ENCODE data around the gene MAP4. TPM values are rescaled to one million over a fixed set of nuclear protein-coding genes. Genes with fewer than 3 reads are reported as not detected.
A peak's percentile ranks its signal among the peaks of the same experiment; 100 is the strongest.
"Not testable (repeated sequence)": the region's sequence is repeated elsewhere in the genome, so short reads cannot be mapped to it uniquely, and the experiment has no call there.

MAP4 gene, protein sequence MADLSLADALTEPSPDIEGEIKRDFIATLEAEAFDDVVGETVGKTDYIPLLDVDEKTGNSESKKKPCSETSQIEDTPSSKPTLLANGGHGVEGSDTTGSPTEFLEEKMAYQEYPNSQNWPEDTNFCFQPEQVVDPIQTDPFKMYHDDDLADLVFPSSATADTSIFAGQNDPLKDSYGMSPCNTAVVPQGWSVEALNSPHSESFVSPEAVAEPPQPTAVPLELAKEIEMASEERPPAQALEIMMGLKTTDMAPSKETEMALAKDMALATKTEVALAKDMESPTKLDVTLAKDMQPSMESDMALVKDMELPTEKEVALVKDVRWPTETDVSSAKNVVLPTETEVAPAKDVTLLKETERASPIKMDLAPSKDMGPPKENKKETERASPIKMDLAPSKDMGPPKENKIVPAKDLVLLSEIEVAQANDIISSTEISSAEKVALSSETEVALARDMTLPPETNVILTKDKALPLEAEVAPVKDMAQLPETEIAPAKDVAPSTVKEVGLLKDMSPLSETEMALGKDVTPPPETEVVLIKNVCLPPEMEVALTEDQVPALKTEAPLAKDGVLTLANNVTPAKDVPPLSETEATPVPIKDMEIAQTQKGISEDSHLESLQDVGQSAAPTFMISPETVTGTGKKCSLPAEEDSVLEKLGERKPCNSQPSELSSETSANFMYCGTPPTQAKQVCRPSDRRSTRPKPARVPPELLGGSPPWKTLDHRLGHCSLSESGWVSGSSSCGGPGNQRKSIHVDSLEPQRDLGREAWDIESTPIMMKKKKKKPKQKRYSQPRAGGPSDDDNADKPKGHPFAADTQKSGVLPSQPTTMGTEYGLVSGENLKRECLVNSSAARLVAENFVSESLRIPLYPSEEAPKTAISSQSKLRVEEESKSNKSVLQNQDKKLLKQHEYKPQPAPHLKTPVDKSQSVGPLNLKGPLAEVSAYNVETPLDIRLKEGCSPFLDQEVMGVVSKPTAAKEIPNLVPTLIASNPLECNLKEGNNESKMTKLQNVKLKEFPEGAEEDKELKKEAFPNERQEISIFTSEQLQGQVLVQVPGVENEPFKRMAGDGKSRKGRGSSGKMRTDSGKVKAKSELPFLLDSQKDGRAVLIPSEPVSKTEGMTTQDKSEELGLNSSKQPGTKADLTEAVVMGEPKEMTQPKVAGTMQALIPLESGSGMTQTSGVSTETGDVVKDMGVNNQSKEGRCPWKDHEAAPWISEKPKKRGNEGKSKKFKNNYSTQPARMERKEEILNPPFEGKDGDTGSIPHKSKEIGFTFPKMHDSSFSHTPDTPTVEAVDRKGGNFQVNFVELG (N-terminal part only)
- total RNA-seq, result 100 to 1,000 TPM in 1 of 2 donors, 10 to 100 TPM in 1; 97.5 to 130 TPM

DNA sequence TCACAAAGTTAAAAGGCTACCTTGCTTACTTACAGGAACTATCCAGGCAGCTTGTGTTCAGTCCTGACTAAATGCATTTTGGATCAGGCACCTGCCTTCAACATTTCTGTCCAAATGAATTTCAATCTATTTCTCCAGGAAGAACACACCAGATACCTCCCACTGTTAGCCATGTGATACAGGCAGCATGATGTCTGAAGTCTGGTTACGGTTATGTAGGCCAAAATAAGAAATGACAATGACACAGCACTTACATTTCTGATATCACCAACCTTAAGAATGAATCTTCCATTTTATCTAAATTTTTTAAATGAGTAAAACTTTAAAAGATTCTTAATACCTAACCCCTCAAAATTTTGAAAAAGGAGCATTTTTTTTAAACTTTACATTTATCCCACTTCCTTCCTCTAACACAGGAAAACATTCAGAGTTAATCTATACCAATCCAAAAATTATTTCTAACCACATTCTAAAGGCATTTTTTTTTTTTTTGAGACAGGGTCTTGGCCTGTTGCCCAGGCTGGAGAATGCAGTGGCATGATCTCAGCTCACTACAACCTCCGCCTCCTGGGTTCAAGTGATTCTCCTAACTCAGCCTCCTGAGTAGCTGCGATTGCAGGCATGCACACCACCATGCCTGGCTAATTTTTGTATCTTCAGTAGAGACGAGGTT, at the start of gene MAP4:
Gene MAP4, minus strand, starts transcription at position 116 of the 673 bp plus-strand sequence. CDS start 17,556 bp downstream, outside the sequence.
- H3K27me3 Mint-ChIP-seq, result no peaks in the 10 kb centered on the region
- no peaks in the 10 kb centered on the region for H3K36me3 Mint-ChIP-seq (ENCODE audit: low read depth)
- H3K27ac Mint-ChIP-seq, result peak within 1 kb of the TSS; percentile 55
- H3K9me3 Mint-ChIP-seq, result no peaks in the 10 kb centered on the region
- peak within 1 kb of the TSS; percentile 30 for H3K4me3 Mint-ChIP-seq
- peaks cover 34% of the 10 kb centered on the region for H3K4me1 Mint-ChIP-seq
- peak; percentile 42 for ATAC-seq (replicated peaks)

DNA sequence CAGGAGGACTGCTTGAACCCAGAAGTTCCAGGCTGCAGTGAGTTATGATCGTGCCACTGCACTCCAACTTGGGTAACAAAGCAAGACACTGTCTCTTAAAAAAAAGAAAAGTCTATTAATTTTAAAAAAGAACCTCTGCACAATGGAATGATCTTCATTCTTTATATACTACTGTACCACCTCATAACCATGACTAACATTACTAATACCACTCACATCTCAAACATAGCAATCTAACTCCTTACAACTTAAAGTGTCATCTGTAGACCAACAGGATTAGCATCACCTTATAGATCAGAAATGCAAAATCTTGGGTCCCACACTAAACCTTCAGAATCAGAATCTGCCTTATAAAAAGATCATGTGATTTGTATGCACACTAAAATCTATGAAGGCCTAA, 48.8 kb upstream of the MAP4 start:
- Mint-ChIP-seq H3K36me3 (ENCODE audit: low read depth) (peaks cover 12% of the 10 kb centered on the region), H3K4me1 (peaks cover 19% of the 10 kb centered on the region), H3K27ac (no peak overlapping the region), H3K4me3 (no peak overlapping the region), H3K27me3 (no peaks in the 10 kb centered on the region), H3K9me3 (no peaks in the 10 kb centered on the region)
- ATAC-seq (replicated peaks), result peak; percentile 52

DNA sequence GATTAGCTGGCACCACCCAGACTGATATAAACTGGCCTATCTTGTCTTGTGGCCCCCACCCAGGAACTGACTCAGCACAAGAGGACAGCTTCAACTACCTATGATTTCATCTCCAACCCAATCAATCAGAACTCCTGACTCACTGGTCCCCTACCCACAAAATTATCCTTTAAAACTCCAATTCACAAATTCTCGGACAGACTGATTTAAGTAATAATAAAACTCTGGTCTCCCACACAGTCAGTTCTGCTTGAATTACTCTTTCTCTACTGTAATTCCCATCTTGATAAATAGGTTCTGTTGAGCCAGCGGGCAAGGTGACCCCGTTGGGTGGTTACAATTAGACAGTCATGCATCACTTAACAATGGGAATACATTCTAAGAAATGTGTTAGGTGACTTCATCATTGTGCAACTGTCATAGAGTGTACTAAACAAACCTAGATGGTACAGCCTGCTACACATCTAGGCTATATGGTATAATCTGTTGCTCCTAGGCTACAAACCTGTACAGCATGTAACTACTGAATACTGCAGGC, 48.1 kb upstream of the MAP4 start:
- H3K4me1 Mint-ChIP-seq, result peaks cover 21% of the 10 kb centered on the region
- peak; percentile 70 for ATAC-seq (replicated peaks)
- H3K4me3 Mint-ChIP-seq, result no peak overlapping the region
- no peaks in the 10 kb centered on the region for H3K27me3 Mint-ChIP-seq
- H3K9me3 Mint-ChIP-seq, result no peaks in the 10 kb centered on the region
- peaks cover 7% of the 10 kb centered on the region for H3K36me3 Mint-ChIP-seq (ENCODE audit: low read depth)
- no peak overlapping the region for H3K27ac Mint-ChIP-seq

DNA sequence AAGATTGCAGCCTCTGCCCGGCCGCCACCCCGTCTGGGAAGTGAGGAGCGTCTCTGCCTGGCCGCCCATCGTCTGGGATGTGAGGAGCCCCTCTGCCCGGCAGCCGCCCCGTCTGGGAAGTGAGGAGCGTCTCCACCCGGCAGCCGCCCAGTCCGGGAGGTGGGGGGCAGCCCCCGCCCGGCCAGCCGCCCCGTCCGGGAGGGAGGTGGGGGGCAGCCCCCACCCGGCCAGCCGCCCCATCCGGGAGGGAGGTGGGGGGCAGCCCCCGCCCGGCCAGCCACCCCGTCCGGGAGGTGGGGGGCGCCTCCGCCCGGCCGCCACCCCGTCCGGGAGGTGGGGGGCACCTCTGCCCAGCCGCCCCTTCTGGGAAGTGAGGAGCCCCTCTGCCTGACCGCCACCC, 45.4 kb upstream of the MAP4 start:
- not testable (repeated sequence) for H3K27ac Mint-ChIP-seq; ATAC-seq (replicated peaks); H3K4me3 Mint-ChIP-seq; H3K27me3 Mint-ChIP-seq; H3K9me3 Mint-ChIP-seq; H3K36me3 Mint-ChIP-seq (ENCODE audit: low read depth)
- H3K4me1 Mint-ChIP-seq, result peaks cover 21% of the 10 kb centered on the region

DNA sequence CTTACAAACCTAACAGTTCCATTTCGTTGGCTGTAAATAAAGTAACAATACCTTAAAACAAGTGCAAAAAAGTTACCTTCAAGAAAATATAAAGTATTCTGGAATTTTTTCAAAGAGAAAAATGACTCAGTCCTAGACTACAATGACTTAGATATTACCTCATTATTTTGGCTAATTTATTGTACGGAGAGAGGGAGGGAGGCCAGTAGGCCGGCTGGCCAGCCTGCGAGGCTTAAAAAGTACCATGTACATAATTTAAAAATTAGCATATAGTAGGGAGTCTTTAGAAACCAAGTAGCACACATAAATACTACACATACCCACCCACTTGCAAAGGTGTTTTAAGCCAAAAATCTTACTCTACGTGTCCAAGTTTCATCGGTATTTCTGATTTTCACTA, 41.9 kb upstream of the MAP4 start:
- no peak for ATAC-seq (replicated peaks)
- H3K27ac Mint-ChIP-seq, result no peak overlapping the region
- no peaks in the 10 kb centered on the region for H3K9me3 Mint-ChIP-seq
- no peaks in the 10 kb centered on the region for H3K27me3 Mint-ChIP-seq
- peaks cover 7% of the 10 kb centered on the region for H3K36me3 Mint-ChIP-seq (ENCODE audit: low read depth)
- H3K4me1 Mint-ChIP-seq, result peaks cover 6% of the 10 kb centered on the region
- no peak overlapping the region for H3K4me3 Mint-ChIP-seq

DNA sequence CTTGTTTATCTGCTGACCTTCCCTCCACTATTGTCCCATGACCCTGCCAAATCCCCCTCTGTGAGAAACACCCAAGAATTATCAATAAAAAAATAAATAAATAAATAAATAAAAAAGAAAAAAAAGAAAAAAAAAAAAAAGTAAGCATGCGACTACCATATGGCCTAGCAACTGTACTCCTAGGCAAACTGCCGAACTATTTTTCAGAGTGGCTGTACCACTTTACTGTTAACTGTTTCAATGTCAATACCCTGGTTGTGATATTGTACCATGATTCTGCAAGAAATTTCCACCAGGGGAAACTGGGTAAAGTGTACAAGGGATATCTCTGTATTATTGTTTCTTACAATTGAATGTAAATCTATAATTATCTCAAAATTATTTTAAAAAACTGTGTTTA, 41.3 kb upstream of the MAP4 start:
- no peak overlapping the region for H3K27ac Mint-ChIP-seq
- H3K9me3 Mint-ChIP-seq, result no peaks in the 10 kb centered on the region
- no peaks in the 10 kb centered on the region for H3K27me3 Mint-ChIP-seq
- ATAC-seq (replicated peaks), result no peak
- peaks cover 7% of the 10 kb centered on the region for H3K36me3 Mint-ChIP-seq (ENCODE audit: low read depth)
- peaks cover 6% of the 10 kb centered on the region for H3K4me1 Mint-ChIP-seq
- H3K4me3 Mint-ChIP-seq, result no peak overlapping the region

DNA sequence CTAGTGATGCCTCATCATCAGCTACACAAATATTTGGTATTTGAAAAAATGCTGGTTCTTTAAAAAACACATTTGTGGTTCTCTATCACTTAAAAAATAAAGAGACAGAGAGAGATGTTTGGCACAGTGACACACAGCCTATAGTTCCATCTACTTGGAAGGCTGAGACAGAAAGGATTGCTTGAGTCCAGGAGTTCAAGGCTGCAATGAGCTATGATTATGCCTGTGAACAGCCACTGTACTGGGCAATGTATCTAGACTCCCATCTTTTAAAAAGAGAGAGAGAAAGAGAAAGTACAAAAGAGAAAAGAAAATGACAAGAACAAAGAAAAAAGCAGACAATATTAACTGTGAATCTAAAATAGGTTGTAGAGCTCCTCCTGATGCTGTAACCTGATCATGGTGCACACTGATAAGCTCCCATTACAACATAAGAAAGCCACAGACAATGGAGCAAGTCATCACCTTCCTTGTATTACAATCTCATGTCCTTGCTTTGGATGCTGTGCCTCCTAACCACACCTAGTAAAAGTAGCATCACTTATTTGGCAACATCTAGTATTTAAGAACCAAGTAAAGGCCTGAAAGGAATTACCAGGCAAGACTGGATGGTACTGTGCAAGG, 31.7 kb upstream of the MAP4 start:
- no peaks in the 10 kb centered on the region for H3K9me3 Mint-ChIP-seq
- H3K27me3 Mint-ChIP-seq, result no peaks in the 10 kb centered on the region
- peaks cover 8% of the 10 kb centered on the region for H3K4me1 Mint-ChIP-seq
- H3K4me3 Mint-ChIP-seq, result no peak overlapping the region
- H3K36me3 Mint-ChIP-seq (ENCODE audit: low read depth), result peaks cover 53% of the 10 kb centered on the region
- H3K27ac Mint-ChIP-seq, result no peak overlapping the region
- no peak for ATAC-seq (replicated peaks)

DNA sequence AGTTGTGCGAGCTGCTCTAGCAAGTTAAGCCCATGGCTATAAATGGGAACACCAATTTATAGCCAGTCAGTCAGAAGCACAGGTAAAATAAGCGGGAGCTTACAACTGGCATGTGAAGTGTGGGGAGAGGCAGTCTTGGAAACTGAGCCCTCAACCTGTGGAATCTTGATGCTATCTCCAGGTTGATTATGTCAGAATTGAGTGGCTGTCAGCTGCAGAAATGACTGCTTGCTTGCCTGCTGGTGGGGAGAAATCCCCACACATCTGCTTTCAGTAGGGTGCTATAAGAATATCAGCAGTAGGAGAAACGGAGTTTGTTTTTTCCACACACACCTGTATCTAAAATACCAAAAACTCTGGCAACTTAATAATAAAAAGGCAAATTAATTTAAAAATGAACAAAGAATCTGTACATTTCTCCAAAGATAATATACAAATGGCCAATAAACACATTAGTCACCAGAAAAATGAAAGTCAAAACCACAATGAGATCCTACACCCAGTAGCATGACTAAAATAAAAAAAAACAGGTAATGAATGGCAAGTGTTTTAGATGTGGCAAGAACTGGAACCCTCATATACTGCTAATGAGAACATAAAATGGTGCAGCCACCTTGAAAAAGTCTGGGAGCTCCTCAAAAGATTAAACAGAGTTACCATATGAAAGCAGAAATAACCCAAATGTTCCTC, 26.0 kb upstream of the MAP4 start:
- Mint-ChIP-seq H3K9me3 (no peaks in the 10 kb centered on the region), H3K27ac (peak overlapping the region; percentile 17), H3K36me3 (ENCODE audit: low read depth) (peaks cover 20% of the 10 kb centered on the region), H3K4me1 (peaks cover 16% of the 10 kb centered on the region), H3K27me3 (no peaks in the 10 kb centered on the region), H3K4me3 (no peak overlapping the region)
- peak; percentile 93 for ATAC-seq (replicated peaks)

DNA sequence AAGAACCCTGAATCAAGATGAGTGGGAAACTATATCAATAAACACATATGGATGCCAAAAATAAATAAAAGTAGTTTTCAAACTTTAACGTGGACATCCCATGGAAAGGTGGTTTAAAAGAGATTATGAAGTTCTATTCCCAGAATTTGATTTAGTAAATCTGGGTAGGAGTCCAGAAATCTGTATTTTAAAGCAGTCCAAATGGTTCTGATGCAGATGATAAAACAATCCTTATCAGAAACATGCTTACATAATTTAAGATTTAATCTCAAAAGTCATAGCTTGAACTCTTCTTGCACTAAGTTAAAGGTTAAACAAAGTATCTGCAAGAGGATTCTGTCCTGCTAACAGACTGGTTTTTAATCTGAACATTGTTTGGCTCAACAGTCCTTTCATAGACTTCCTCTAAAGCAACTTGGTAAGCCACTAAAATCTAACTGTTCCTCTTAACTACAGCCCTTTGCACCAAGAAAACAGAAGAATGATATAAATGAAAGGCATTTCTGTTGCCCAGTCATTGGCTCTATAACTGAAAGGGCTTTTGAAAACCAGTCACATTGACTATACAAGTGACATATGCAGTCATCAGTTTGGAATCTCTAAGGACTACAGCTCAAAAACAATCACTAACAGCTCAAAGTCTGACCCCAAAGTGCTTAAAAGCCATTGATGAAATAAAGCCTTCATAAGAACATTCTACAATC, 23.4 kb upstream of the MAP4 start:
- Mint-ChIP-seq H3K4me3 (no peak overlapping the region), H3K27ac (no peak overlapping the region), H3K27me3 (no peaks in the 10 kb centered on the region), H3K9me3 (no peaks in the 10 kb centered on the region), H3K4me1 (peaks cover 7% of the 10 kb centered on the region), H3K36me3 (ENCODE audit: low read depth) (peaks cover 6% of the 10 kb centered on the region)
- no peak for ATAC-seq (replicated peaks)

DNA sequence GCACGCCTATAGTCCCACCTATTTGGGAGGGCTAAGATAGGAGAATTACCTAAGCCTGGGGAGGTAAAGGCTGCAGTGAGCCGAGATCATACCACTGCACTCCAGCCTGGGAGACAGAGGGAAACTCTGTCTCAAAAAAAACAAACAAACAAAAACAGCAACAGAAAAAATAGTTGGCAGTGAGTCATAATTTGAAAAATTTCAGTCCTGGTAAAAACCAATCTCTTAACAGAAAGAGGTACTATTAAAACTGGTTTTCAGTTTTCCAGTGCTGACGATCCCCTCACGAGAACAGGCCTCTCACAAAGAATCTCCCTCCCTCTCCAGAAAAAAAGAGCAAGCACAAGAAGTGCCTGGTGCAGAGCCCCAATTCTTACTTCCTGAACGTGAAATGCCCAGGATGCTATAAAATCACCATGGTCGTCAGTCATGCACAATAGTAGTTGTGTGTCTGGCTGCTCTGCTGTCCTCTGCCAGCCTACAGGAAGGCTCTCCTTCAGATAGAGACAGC, 22.8 kb upstream of the MAP4 start:
- Mint-ChIP-seq H3K36me3 (ENCODE audit: low read depth) (peaks cover 6% of the 10 kb centered on the region), H3K9me3 (no peaks in the 10 kb centered on the region), H3K4me3 (no peak overlapping the region), H3K4me1 (peaks cover 11% of the 10 kb centered on the region), H3K27ac (no peak overlapping the region), H3K27me3 (no peaks in the 10 kb centered on the region)
- no peak for ATAC-seq (replicated peaks)

DNA sequence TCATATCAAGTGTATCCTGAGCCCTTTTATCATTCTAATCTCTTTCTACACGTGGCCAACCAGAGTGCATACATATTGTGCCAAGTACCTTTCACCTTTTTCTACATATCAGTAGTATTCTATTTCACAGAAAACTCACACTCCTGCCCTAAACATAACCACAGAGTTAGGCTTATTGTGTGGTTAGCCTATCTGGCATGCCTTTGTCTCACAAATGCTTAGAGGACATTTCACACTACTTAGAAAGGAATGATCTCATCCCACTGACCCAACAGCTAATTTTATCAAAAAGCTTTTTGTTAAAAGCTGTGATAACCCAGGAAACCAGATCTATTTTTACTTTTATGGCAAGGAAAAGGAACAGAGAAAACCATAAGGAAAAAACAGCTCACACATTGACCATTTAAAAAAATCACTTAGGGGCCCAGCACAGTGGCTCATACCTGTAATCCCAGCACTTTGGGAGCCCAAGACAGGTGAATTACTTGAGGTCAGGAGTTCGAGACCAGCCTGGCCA, 17.8 kb upstream of the MAP4 start:
- Mint-ChIP-seq H3K4me1 (peaks cover 7% of the 10 kb centered on the region), H3K4me3 (no peak overlapping the region), H3K9me3 (no peaks in the 10 kb centered on the region), H3K27ac (peak overlapping the region; percentile 64), H3K36me3 (ENCODE audit: low read depth) (no peaks in the 10 kb centered on the region), H3K27me3 (no peaks in the 10 kb centered on the region)
- peak; percentile 60 for ATAC-seq (replicated peaks)

DNA sequence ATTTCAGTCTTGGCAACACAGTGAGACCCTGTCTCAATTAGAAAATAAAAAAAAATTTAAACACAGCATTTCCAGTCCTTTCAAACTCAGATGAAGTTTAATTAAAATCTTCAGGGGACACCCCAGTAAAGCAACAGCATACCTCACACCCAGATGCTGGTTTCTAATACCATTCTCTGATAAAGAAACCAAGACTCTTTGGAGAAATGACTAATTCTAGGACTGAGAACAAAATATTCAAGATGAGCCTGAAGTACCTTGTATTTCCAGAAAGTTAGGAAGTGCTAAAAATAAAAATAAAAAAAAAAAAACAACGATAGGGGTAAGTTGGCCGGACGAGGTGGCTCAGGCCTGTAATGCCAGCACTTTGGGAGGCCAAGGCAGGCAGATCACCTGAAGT, 14.0 kb upstream of the MAP4 start:
- no peaks in the 10 kb centered on the region for H3K9me3 Mint-ChIP-seq
- ATAC-seq (replicated peaks), result peak; percentile 62
- H3K27ac Mint-ChIP-seq, result no peak overlapping the region
- no peak overlapping the region for H3K4me3 Mint-ChIP-seq
- H3K27me3 Mint-ChIP-seq, result no peaks in the 10 kb centered on the region
- H3K36me3 Mint-ChIP-seq (ENCODE audit: low read depth), result no peaks in the 10 kb centered on the region
- H3K4me1 Mint-ChIP-seq, result peaks cover 15% of the 10 kb centered on the region

Measured in activated T-helper 17 cell treated with anti-CD3 and anti-CD28 coated beads, Interleukin-2, amount 50 U/mL, for 72 hours (primary cell).